Mesothelial cell of epicardium (in vitro differentiated cells): Measurements from ENCODE around the gene CD14. TPM values are rescaled to one million over a fixed set of nuclear protein-coding genes. Genes with fewer than 3 reads are reported as not detected.

Source experiments
- DNase-seq, 2 experiments: peaks; one replicate each; pipeline ENCODE4 v3.0.0; 2021; ENCODE audit warnings: low spot score in 2 of 2; ENCODE audit not compliant: unreplicated experiment in 2 of 2
- H3K27ac Mint-ChIP-seq: 2 replicates; pipeline ENCODE4 v1.8.0; 2021; ENCODE audit warnings: mixed read lengths
- H3K27me3 Mint-ChIP-seq: 2 replicates; pipeline ENCODE4 v1.8.0; 2021; ENCODE audit warnings: low read depth, mixed read lengths
- H3K36me3 Mint-ChIP-seq: 2 replicates; pipeline ENCODE4 v1.8.0; 2021; ENCODE audit warnings: mixed read lengths
- H3K4me1 Mint-ChIP-seq: 2 replicates; pipeline ENCODE4 v1.8.0; 2021; ENCODE audit warnings: mixed read lengths
- H3K4me3 Mint-ChIP-seq: 2 replicates; pipeline ENCODE4 v1.8.0; 2021; ENCODE audit warnings: mild to moderate bottlenecking, moderate library complexity, mixed read lengths
- H3K9me3 Mint-ChIP-seq: 2 replicates; pipeline ENCODE4 v1.8.0; 2021; ENCODE audit warnings: mixed read lengths
- CTCF ChIP-seq: fragments of 200-600 bp; sonication (generic); IDR thresholded peaks from one replicate; pipeline ENCODE4 v1.5.0; 2021; ENCODE audit warnings: antibody characterized with exemption; ENCODE audit not compliant: unreplicated experiment
- total RNA-seq: library from RNA; stranded (reverse); gene quantifications from 3 replicates; pipeline ENCODE4 v1.2.1, GENCODE V29; 2021

Gene CD14
- 0.34 to 0.63 TPM (median 0.35 TPM) in 3 replicates for total RNA-seq

GRCh38 chr5:140633021-140633471 is at the start of gene CD14:
TSS of gene CD14 (minus strand) at chr5:140633175. CDS start at chr5:140633071, 104 bp downstream.
- Mint-ChIP-seq H3K9me3 (peaks cover 3% of the 10 kb centered on the region), H3K4me1 (peaks cover under 1% of the 10 kb centered on the region), H3K27ac (no peak within 1 kb of the TSS), H3K4me3 (no peak within 1 kb of the TSS), H3K27me3 (no peaks in the 10 kb centered on the region), H3K36me3 (peaks cover 1% of the 10 kb centered on the region)
- no peak for DNase-seq
- no peak for TF ChIP-seq CTCF

GRCh38 chr5:140678993-140679392 is 46.0 kb upstream of the CD14 start:
- Mint-ChIP-seq H3K36me3 (peaks cover 39% of the 10 kb centered on the region), H3K9me3 (no peaks in the 10 kb centered on the region), H3K27me3 (no peaks in the 10 kb centered on the region), H3K4me3 (no peak overlapping the region), H3K4me1 (no peaks in the 10 kb centered on the region), H3K27ac (no peak overlapping the region)
- no peak for DNase-seq
- no peak for TF ChIP-seq CTCF

- Mint-ChIP-seq H3K27me3 (no peaks in the 10 kb centered on the region), H3K4me3 (no peak overlapping the region), H3K9me3 (no peaks in the 10 kb centered on the region), H3K4me1 (no peaks in the 10 kb centered on the region), H3K27ac (no peak overlapping the region), H3K36me3 (peaks cover 37% of the 10 kb centered on the region)
- no peak for TF ChIP-seq CTCF
- DNase-seq: no peak
Observed at GRCh38 chr5:140677947-140678346, 45.0 kb upstream of the CD14 start.

- H3K27me3 Mint-ChIP-seq: no peaks in the 10 kb centered on the region
- no peaks in the 10 kb centered on the region for H3K4me1 Mint-ChIP-seq
- no peak for DNase-seq
- no peaks in the 10 kb centered on the region for H3K9me3 Mint-ChIP-seq
- H3K27ac Mint-ChIP-seq: no peak overlapping the region
- H3K4me3 Mint-ChIP-seq: no peak overlapping the region
- no peak for TF ChIP-seq CTCF
- peaks cover 35% of the 10 kb centered on the region for H3K36me3 Mint-ChIP-seq
Observed at GRCh38 chr5:140674629-140675028, 41.7 kb upstream of the CD14 start.

- Mint-ChIP-seq H3K36me3 (peaks cover 39% of the 10 kb centered on the region), H3K4me3 (no peak overlapping the region), H3K9me3 (no peaks in the 10 kb centered on the region), H3K27me3 (no peaks in the 10 kb centered on the region), H3K4me1 (no peaks in the 10 kb centered on the region), H3K27ac (no peak overlapping the region)
- no peak for TF ChIP-seq CTCF
- no peak for DNase-seq
Observed at GRCh38 chr5:140674211-140674610, 41.2 kb upstream of the CD14 start.
